ENCODE measurements around the gene SEC22C. TPM values are rescaled to one million over a fixed set of nuclear protein-coding genes. Genes with fewer than 3 reads are reported as not detected.

The SEC22C gene
- polyA plus RNA-seq, 3 donors = 15.3 to 28.4 (median 27.4) TPM

DNA sequence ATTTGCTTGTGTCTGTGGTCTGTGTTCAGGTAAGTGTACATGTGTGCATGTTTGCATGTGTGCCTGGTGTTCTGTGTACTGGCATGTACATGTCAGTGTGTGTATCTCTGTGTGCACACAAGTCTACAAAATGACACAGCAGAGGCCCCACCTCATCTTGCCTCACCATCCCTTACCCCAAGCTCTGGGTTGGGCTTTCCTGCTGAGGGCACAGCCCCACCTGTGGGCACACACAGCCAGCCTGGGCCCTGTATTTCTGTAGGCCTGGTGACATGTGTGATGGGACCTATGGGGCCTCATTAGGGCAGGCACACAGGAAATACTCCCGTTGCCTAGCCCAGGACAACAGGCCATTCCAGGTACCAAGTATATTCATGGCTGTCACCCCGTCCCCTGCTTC lies 65.8 kb downstream of the SEC22C start:
- intact Hi-C loops (cut with micrococcal nuclease) = no loop called here
- H3K27me3 Mint-ChIP-seq (ENCODE audit: low read depth in 3 of 3) = peaks cover 0 to 8% (median 1%) of the 10 kb centered on the region in 3 donors
- H3K9me3 Mint-ChIP-seq = peaks cover 0 to 2% (median 0%) of the 10 kb centered on the region in 7 donors
- peak overlapping the region in 1 of 7 donors; percentile 45 for H3K27ac Mint-ChIP-seq
- no peaks in the 10 kb centered on the region for H3K27me3 ChIP-seq (ENCODE audit: control insufficient read depth in 2 of 2, insufficient read depth in 2 of 2, low read length in 2 of 2)
- no peak for DNase-seq
- H3K9ac ChIP-seq (ENCODE audit: insufficient read depth, low read length, poor library complexity, severe bottlenecking) = no peak overlapping the region
- no peak overlapping the region for H3K4me3 ChIP-seq (replicated peaks in 1 of 3; ENCODE audit: low read depth in 2 of 3, low read length in 3 of 3)
- TF ChIP-seq, protein P1, sequence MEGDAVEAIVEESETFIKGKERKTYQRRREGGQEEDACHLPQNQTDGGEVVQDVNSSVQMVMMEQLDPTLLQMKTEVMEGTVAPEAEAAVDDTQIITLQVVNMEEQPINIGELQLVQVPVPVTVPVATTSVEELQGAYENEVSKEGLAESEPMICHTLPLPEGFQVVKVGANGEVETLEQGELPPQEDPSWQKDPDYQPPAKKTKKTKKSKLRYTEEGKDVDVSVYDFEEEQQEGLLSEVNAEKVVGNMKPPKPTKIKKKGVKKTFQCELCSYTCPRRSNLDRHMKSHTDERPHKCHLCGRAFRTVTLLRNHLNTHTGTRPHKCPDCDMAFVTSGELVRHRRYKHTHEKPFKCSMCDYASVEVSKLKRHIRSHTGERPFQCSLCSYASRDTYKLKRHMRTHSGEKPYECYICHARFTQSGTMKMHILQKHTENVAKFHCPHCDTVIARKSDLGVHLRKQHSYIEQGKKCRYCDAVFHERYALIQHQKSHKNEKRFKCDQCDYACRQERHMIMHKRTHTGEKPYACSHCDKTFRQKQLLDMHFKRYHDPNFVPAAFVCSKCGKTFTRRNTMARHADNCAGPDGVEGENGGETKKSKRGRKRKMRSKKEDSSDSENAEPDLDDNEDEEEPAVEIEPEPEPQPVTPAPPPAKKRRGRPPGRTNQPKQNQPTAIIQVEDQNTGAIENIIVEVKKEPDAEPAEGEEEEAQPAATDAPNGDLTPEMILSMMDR (IDR thresholded peaks at IDR 0.05) = no peak
- H4K20me1 ChIP-seq (ENCODE audit: insufficient read depth, low read length) = peaks cover 26% of the 10 kb centered on the region
- H3K9me3 ChIP-seq (replicated peaks in 1 of 2; ENCODE audit: control insufficient read depth in 1 of 2, insufficient read depth in 1 of 2, low read length in 2 of 2) = no peaks in the 10 kb centered on the region
- peaks cover 51% of the 10 kb centered on the region for H3K4me1 Mint-ChIP-seq
- peaks cover 4% of the 10 kb centered on the region for H3K79me2 ChIP-seq (ENCODE audit: insufficient read depth, low read length)
- 90% methylated on average over 2 of the region's 2 CpGs for WGBS (ENCODE audit: insufficient coverage)
- no peak overlapping the region for H2AFZ ChIP-seq (ENCODE audit: insufficient read depth, low read depth, low read length, poor library complexity, severe bottlenecking)
- peaks cover 31 to 83% of the 10 kb centered on the region in 2 donors for H3K36me3 ChIP-seq (replicated peaks in 1 of 2; ENCODE audit: control insufficient read depth in 1 of 2, insufficient read depth in 2 of 2, low read length in 2 of 2)
- H3K27ac ChIP-seq (ENCODE audit: low read depth in 1 of 2, low read length in 2 of 2) = no peak overlapping the region
- no peak overlapping the region for H3K4me3 Mint-ChIP-seq
- no peak overlapping the region for H3K4me2 ChIP-seq (replicated peaks; ENCODE audit: extremely low read depth, low read length, poor library complexity, severe bottlenecking)
- peaks cover 61 to 77% of the 10 kb centered on the region in 2 donors for H3K36me3 Mint-ChIP-seq
- H3K4me1 ChIP-seq (ENCODE audit: control insufficient read depth in 1 of 2, insufficient read depth in 2 of 2, low read length in 2 of 2) = peaks cover 30 to 51% of the 10 kb centered on the region in 2 donors

DNA sequence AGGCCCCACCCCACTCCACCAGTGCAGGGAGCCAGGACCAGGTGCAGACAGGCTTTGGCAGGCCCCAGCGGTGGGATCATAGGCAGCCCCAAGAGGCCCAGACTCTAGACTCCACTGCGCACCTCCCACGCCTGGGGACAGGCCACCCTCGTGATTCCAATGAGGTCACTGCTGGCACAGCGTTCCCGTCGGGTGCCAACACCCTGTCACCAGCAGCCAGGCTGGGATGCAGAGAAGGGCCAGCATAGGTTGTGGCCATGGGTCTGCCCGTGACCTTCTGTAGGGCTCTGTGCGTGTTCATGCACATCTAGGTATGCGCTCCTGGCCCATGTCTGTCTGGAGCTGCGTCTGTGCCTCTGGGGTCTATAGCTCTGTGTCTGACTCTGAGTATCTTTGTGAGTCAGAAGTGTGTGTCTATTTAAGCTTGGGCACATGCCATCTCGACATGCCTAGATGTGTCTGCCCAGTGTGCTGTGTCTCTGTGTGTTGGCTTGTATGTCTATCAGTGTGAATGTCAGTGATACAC lies 66.3 kb downstream of the SEC22C start:
- Histone ChIP-seq H3K9me3 (replicated peaks in 1 of 2; ENCODE audit: control insufficient read depth in 1 of 2, insufficient read depth in 1 of 2, low read length in 2 of 2) (no peaks in the 10 kb centered on the region), H3K36me3 (replicated peaks in 1 of 2; ENCODE audit: control insufficient read depth in 1 of 2, insufficient read depth in 2 of 2, low read length in 2 of 2) (peaks cover 26 to 78% of the 10 kb centered on the region in 2 donors), H2AFZ (ENCODE audit: insufficient read depth, low read depth, low read length, poor library complexity, severe bottlenecking) (no peak overlapping the region), H3K4me1 (ENCODE audit: control insufficient read depth in 1 of 2, insufficient read depth in 2 of 2, low read length in 2 of 2) (peaks cover 34 to 51% of the 10 kb centered on the region in 2 donors), H3K79me2 (ENCODE audit: insufficient read depth, low read length) (peaks cover 4% of the 10 kb centered on the region), H3K27me3 (ENCODE audit: control insufficient read depth in 2 of 2, insufficient read depth in 2 of 2, low read length in 2 of 2) (no peaks in the 10 kb centered on the region), H3K9ac (ENCODE audit: insufficient read depth, low read length, poor library complexity, severe bottlenecking) (no peak overlapping the region), H3K4me3 (replicated peaks in 1 of 3; ENCODE audit: low read depth in 2 of 3, low read length in 3 of 3) (no peak overlapping the region), H3K4me2 (replicated peaks; ENCODE audit: extremely low read depth, low read length, poor library complexity, severe bottlenecking) (no peak overlapping the region), H3K27ac (ENCODE audit: low read depth in 1 of 2, low read length in 2 of 2) (peak overlapping the region in 1 of 2 donors; percentile 29), H4K20me1 (ENCODE audit: insufficient read depth, low read length) (peaks cover 32% of the 10 kb centered on the region)
- intact Hi-C loops (cut with micrococcal nuclease) = no loop called here
- Mint-ChIP-seq H3K4me3 (no peak overlapping the region), H3K4me1 (peaks cover 52% of the 10 kb centered on the region), H3K27ac (peak overlapping the region in 1 of 7 donors; percentile 45), H3K36me3 (peaks cover 59 to 77% of the 10 kb centered on the region in 2 donors), H3K27me3 (ENCODE audit: low read depth in 3 of 3) (peaks cover 0 to 8% (median 1%) of the 10 kb centered on the region in 3 donors), H3K9me3 (peaks cover 0 to 2% (median 0%) of the 10 kb centered on the region in 7 donors)
- DNase-seq = no peak
- WGBS (ENCODE audit: insufficient coverage) = 99% methylated on average over 12 of the region's 12 CpGs
- TF ChIP-seq, protein P1 (IDR thresholded peaks at IDR 0.05) = no peak
